ENCODE measurements around the gene RNF213.
"Not testable (repeated sequence)": the region's sequence is repeated elsewhere in the genome, so short reads cannot be mapped to it uniquely, and the experiment has no call there.

GRCh38 chr17:80275857-80276256 lies 15.2 kb downstream of the RNF213 start:
- not testable (repeated sequence) for TF ChIP-seq CTCF, POLR2A, EP300 (IDR thresholded peaks at IDR 0.05)
